RWPE1 (cell line): ENCODE data around the gene DRC7.
A peak's percentile ranks its signal among the peaks of the same experiment; 100 is the strongest.

ENCODE experiments used
- CTCF ChIA-PET: fragments of 350-600 bp; sonication (Branson Sonifier 250); formaldehyde crosslinking; extraction: SDS; loops from one replicate; lab custom pipeline; 2021; lab: Yijun Ruan, JAX
- POLR2A ChIA-PET: fragments of 400-600 bp; formaldehyde crosslinking; extraction: SDS; loops from one replicate; lab custom pipeline; 2020; ENCODE audit warnings: antibody characterized with exemption; ENCODE audit not compliant: low non-redundant PET; lab: Yijun Ruan, JAX
- DNase-seq: peaks from one replicate; pipeline ENCODE4 v3.0.0; 2012; ENCODE audit warnings: low spot score
- H3K27ac ChIP-seq: fragments of 450-650 bp; 2 replicates; pipeline ENCODE4 v1.5.1; 2017
- CTCF ChIP-seq: fragments of 450-650 bp; conservative IDR thresholded peaks from 2 replicates; pipeline ENCODE4 v1.5.1; 2017; ENCODE audit warnings: low read depth, mild to moderate bottlenecking

The DRC7 gene

GRCh38 chr16:57761301-57761700 lies 66.7 kb downstream of the DRC7 start:
- ChIA-PET POLR2A (no interaction called here), CTCF (interaction anchor here (0.5 to 0.6 kb wide), 2 partner anchors 17 to 184 kb away, joined by 3 to 4 read pairs; no protein-coding TSS in a partner anchor)
- no peak for DNase-seq
- peak overlapping the region; percentile 90 for H3K27ac ChIP-seq
- no peak for TF ChIP-seq CTCF

GRCh38 chr16:57761957-57762356 lies 67.4 kb downstream of the DRC7 start:
- POLR2A ChIA-PET = no interaction called here
- TF ChIP-seq CTCF = no peak
- peak overlapping the region; percentile 90 for H3K27ac ChIP-seq
- no peak for DNase-seq
- CTCF ChIA-PET = interaction anchor here (0.5 to 0.6 kb wide), 2 partner anchors 17 to 184 kb away, joined by 3 to 4 read pairs; no protein-coding TSS in a partner anchor

GRCh38 chr16:57762365-57763040 lies 67.9 kb downstream of the DRC7 start:
- POLR2A ChIA-PET = no interaction called here
- no peak for DNase-seq
- TF ChIP-seq CTCF = no peak
- CTCF ChIA-PET = no interaction called here
- H3K27ac ChIP-seq = peak overlapping the region; percentile 90

- peak overlapping the region; percentile 90 for H3K27ac ChIP-seq
- no peak for TF ChIP-seq CTCF
- ChIA-PET CTCF (no interaction called here), POLR2A (interaction anchor here (0.5 kb wide), 1 partner anchor 28 kb away, joined by 4 read pairs; no protein-coding TSS in a partner anchor)
- no peak for DNase-seq
These were observed 68.8 kb downstream of the DRC7 start for GRCh38 chr16:57763285-57764005.

- no peak for TF ChIP-seq CTCF
- H3K27ac ChIP-seq = peak overlapping the region; percentile 90
- no peak for DNase-seq
- ChIA-PET POLR2A (interaction anchor here (0.5 kb wide), 1 partner anchor 29 kb away, joined by 4 read pairs; no protein-coding TSS in a partner anchor), CTCF (no interaction called here)
These were observed 69.4 kb downstream of the DRC7 start for GRCh38 chr16:57764006-57764340.

- DNase-seq = peak; percentile 92
- peak overlapping the region; percentile 90 for H3K27ac ChIP-seq
- POLR2A ChIA-PET = interaction anchor here (0.5 kb wide), 1 partner anchor 29 kb away, joined by 4 read pairs; no protein-coding TSS in a partner anchor
- CTCF ChIA-PET = no interaction called here
- TF ChIP-seq CTCF = no peak
These were observed 69.9 kb downstream of the DRC7 start for GRCh38 chr16:57764341-57765159.
